MM.1S (cell line): Measurements from ENCODE around the gene ARL4A.

ENCODE experiments used
- EZH2phosphoT487 ChIP-seq: fragments of 300-600 bp; sonication (generic); IDR thresholded peaks from 2 replicates; pipeline ENCODE4 v1.6.1; 2018; ENCODE audit warnings: antibody characterized with exemption, low read length
- TF ChIP-seq, protein P1 (sequence below): fragments of 300-600 bp; sonication (generic); IDR thresholded peaks from 2 replicates; pipeline ENCODE4 v1.5.1; 2016; ENCODE audit warnings: antibody characterized with exemption, low read length, mixed read lengths

- no peak for TF ChIP-seq EZH2phosphoT487
- TF ChIP-seq, protein P1, sequence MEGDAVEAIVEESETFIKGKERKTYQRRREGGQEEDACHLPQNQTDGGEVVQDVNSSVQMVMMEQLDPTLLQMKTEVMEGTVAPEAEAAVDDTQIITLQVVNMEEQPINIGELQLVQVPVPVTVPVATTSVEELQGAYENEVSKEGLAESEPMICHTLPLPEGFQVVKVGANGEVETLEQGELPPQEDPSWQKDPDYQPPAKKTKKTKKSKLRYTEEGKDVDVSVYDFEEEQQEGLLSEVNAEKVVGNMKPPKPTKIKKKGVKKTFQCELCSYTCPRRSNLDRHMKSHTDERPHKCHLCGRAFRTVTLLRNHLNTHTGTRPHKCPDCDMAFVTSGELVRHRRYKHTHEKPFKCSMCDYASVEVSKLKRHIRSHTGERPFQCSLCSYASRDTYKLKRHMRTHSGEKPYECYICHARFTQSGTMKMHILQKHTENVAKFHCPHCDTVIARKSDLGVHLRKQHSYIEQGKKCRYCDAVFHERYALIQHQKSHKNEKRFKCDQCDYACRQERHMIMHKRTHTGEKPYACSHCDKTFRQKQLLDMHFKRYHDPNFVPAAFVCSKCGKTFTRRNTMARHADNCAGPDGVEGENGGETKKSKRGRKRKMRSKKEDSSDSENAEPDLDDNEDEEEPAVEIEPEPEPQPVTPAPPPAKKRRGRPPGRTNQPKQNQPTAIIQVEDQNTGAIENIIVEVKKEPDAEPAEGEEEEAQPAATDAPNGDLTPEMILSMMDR, result no peak
Measured at GRCh38 chr7:12732428-12732827, 45.0 kb downstream of the ARL4A start.
